ENCODE measurements around the gene NECAB2. TPM values are rescaled to one million over a fixed set of nuclear protein-coding genes. Genes with fewer than 3 reads are reported as not detected.

Gene NECAB2
- total RNA-seq, 2 donors from 2014 or later, result 1.0 to 3.6 TPM

GRCh38 chr16:83961591-83961990, 6.5 kb upstream of the NECAB2 start:
- H3K9me3 ChIP-seq, result no peaks in the 10 kb centered on the region
- H3K27me3 ChIP-seq, result no peaks in the 10 kb centered on the region
- no peak overlapping the region for H3K4me3 ChIP-seq
- no peaks in the 10 kb centered on the region for H3K4me1 ChIP-seq
- no peak for TF ChIP-seq CTCF (IDR thresholded peaks at IDR 0.05)
- no peak for TF ChIP-seq POLR2A (IDR thresholded peaks at IDR 0.05)
- WGBS, 2 donors, result 87 to 91% methylated on average over 2 to 5 of the region's 5 CpGs
- intact Hi-C loops (cut with DNase I), result loop anchor here (10.0 kb wide), 2 partner anchors 83 to 233 kb away; partner anchors contain the start of genes ADAD2 and SLC38A8
- H3K27ac ChIP-seq, result no peak overlapping the region
- H3K36me3 ChIP-seq (replicated peaks in 1 of 2; ENCODE audit: insufficient read depth in 1 of 2, low read depth in 2 of 2), result peaks cover 0 to 11% of the 10 kb centered on the region in 2 donors
- no peak for DNase-seq
- ATAC-seq, result no peak

GRCh38 chr16:83963277-83964119, 4.5 kb upstream of the NECAB2 start:
- peaks cover 4% of the 10 kb centered on the region for H3K4me1 ChIP-seq
- peaks cover 0 to 11% of the 10 kb centered on the region in 2 donors for H3K36me3 ChIP-seq (replicated peaks in 1 of 2; ENCODE audit: insufficient read depth in 1 of 2, low read depth in 2 of 2)
- no peaks in the 10 kb centered on the region for H3K27me3 ChIP-seq
- 85 to 92% methylated on average over 20 to 22 of the region's 22 CpGs for WGBS, 2 donors
- no peak overlapping the region for H3K27ac ChIP-seq
- intact Hi-C loops (cut with DNase I), result loop anchor here (10.0 kb wide), 2 partner anchors 81 to 231 kb away; partner anchors contain the start of genes ADAD2 and SLC38A8
- no peak for ATAC-seq
- TF ChIP-seq POLR2A (IDR thresholded peaks at IDR 0.05) (no peak), CTCF (IDR thresholded peaks at IDR 0.05) (no peak)
- no peak overlapping the region for H3K4me3 ChIP-seq
- no peak for DNase-seq
- no peaks in the 10 kb centered on the region for H3K9me3 ChIP-seq

GRCh38 chr16:83964684-83965443, 3.2 kb upstream of the NECAB2 start:
- Histone ChIP-seq H3K9me3 (no peaks in the 10 kb centered on the region), H3K4me1 (peaks cover 4% of the 10 kb centered on the region)

More at GRCh38 chr16:83964684-83965443, 3.2 kb upstream of the NECAB2 start:
- no peak for TF ChIP-seq CTCF (IDR thresholded peaks at IDR 0.05)
- no peak for TF ChIP-seq POLR2A (IDR thresholded peaks at IDR 0.05)
- peaks cover 0 to 9% of the 10 kb centered on the region in 2 donors for H3K36me3 ChIP-seq (replicated peaks in 1 of 2; ENCODE audit: insufficient read depth in 1 of 2, low read depth in 2 of 2)
- no peak overlapping the region for H3K27ac ChIP-seq
- ATAC-seq, result no peak
- intact Hi-C loops (cut with DNase I), result loop anchor here (5.0 to 10.0 kb wide), 3 partner anchors 80 to 230 kb away; partner anchors contain the start of genes ADAD2 and SLC38A8
- DNase-seq, result no peak
- WGBS, 2 donors, result 91 to 93% methylated on average over 7 to 26 of the region's 26 CpGs
- no peak overlapping the region for H3K4me3 ChIP-seq
- H3K27me3 ChIP-seq, result peaks cover 0 to 5% of the 10 kb centered on the region in 2 donors

Data from body of pancreas (tissue), 4 donors.